ENCODE results near the gene CCDC142. TPM values are rescaled to one million over a fixed set of nuclear protein-coding genes. Genes with fewer than 3 reads are reported as not detected.
A peak's percentile ranks its signal among the peaks of the same experiment; 100 is the strongest.

CCDC142 gene
- total RNA-seq, 4 donors from 2014 or later = 60.6 to 132 (median 94.7) TPM

DNA sequence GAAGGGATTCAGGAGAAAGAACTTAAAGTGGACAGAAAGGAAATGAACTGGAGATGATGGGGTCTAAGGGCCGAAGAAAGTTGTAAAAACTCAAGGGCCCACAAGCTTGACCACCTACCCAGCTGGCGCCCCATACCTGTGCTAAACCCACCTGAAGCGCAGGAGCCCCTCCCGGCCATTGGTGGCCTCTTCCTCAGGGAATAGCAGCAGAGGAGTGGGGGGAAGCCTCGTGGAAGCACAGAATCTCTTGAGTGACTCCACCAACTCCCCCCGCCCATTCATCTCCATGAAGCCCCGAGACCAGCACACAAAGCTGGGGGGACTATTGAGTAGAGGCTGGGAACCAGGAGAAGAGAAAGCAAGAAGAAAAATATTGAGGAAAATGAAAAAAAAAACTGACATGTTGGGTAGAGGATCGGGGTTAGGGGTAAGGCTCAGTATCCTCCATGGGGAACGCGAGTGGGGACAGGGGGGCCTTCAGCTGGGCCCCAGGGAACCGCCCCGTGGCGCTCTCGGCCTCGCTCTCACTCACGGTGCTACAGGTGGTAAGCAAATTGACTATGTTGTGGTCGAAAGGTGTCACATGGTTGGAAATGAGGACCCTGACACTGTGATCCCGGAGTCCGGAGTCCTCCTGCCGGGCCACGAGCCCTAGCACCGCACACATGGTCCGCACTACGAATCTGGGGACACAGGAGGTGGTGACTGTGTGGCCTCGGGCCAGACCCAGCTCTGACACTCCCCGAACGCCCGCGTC lies 46.0 kb upstream of the CCDC142 start:
- peak overlapping the region; percentile 77 to 94 (median 92) for H3K27ac ChIP-seq
- H3K27me3 ChIP-seq = no peaks in the 10 kb centered on the region
- H3K4me3 ChIP-seq = peak overlapping the region; percentile 58 to 92 (median 76)
- no peaks in the 10 kb centered on the region for H3K9me3 ChIP-seq
- H3K36me3 ChIP-seq = peaks cover 0 to 30% (median 0%) of the 10 kb centered on the region in 3 donors
- peaks cover 0 to 22% (median 11%) of the 10 kb centered on the region in 4 donors for H3K4me1 ChIP-seq
- TF ChIP-seq POLR2A (IDR thresholded peaks at IDR 0.05) (no peak), CTCF (IDR thresholded peaks at IDR 0.05) (no peak)
- peak in 1 of 3 donors; percentile 40 for DNase-seq

GRCh38 chr2:74527741-74528140 lies 44.9 kb upstream of the CCDC142 start:
- H3K27me3 ChIP-seq = no peaks in the 10 kb centered on the region
- H3K9me3 ChIP-seq = no peaks in the 10 kb centered on the region
- peaks cover 0 to 22% (median 11%) of the 10 kb centered on the region in 4 donors for H3K4me1 ChIP-seq
- TF ChIP-seq CTCF (IDR thresholded peaks at IDR 0.05) (no peak), POLR2A (IDR thresholded peaks at IDR 0.05) (no peak)
- H3K4me3 ChIP-seq = no peak overlapping the region
- H3K27ac ChIP-seq = no peak overlapping the region
- peaks cover 0 to 20% (median 0%) of the 10 kb centered on the region in 3 donors for H3K36me3 ChIP-seq
- DNase-seq = no peak

GRCh38 chr2:74526649-74527230 lies 43.9 kb upstream of the CCDC142 start:
- Histone ChIP-seq H3K4me1 (peaks cover 0 to 22% (median 11%) of the 10 kb centered on the region in 4 donors), H3K36me3 (peaks cover 0 to 19% (median 0%) of the 10 kb centered on the region in 3 donors), H3K9me3 (no peaks in the 10 kb centered on the region), H3K27me3 (no peaks in the 10 kb centered on the region), H3K27ac (no peak overlapping the region), H3K4me3 (no peak overlapping the region)
- DNase-seq = no peak
- TF ChIP-seq CTCF (IDR thresholded peaks at IDR 0.05) = no peak
- TF ChIP-seq POLR2A (IDR thresholded peaks at IDR 0.05) = no peak

DNA sequence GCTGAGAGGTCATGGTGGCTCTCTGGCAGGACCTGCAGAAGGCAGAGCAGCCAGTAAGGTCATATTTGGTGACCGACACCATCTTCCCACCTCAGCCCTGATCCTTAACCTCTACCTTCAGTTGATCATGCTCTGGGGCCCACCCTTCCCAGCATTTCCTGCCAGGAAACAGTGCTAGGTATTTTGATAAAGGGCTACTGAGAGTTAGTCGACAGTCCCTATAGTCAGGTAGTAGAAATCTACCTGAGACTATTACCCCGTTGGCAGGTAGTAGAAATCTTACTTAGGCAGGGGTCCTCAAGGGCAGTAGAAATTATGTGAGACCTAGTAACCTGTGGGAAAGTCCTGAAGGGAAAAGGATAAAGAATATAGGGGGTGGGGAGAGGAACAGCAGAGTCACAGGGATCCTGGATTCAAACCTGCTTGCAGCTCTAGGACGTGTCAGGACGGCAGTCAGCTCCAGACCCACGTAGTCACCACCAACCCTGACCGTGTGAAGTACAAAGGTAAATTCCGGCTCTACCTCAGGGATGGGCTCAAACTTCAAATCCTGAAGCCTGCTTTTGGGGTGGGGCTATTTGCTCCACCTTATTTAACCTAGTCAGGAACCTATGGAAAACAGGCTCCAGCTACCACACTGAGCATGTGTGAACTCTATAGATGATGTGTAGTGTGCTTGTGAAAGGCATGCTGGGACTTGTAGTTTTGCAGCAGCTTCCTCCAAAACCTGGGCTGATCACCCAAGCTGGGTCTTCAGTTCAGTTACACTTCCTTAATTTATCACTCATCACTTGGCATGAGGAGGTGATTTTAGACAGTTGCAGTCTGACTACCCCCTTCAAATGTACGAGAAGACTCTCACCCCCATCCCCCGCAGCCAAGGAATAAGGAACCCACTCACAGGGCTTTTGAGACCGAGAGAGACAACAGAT lies 43.2 kb upstream of the CCDC142 start, which contains the start of gene DQX1:
DQX1 (minus strand) TSS at position 515 of the 932 bp plus-strand sequence; CDS start at position 13, 502 bp downstream.
- peak; percentile 68 to 88 for TF ChIP-seq POLR2A (IDR thresholded peaks at IDR 0.05)
- TF ChIP-seq CTCF (IDR thresholded peaks at IDR 0.05) = no peak
- Histone ChIP-seq H3K27ac (peak within 1 kb of the TSS in 3 of 4 donors; percentile 55 to 69 (median 64)), H3K4me1 (peaks cover 0 to 16% (median 9%) of the 10 kb centered on the region in 4 donors), H3K4me3 (peak within 1 kb of the TSS in 3 of 4 donors; percentile 17 to 55 (median 43)), H3K9me3 (no peaks in the 10 kb centered on the region), H3K27me3 (no peaks in the 10 kb centered on the region), H3K36me3 (peaks cover 0 to 19% (median 0%) of the 10 kb centered on the region in 3 donors)
- DNase-seq = peak in 2 of 3 donors; percentile 35 to 82

Measured in Peyer's patch (tissue), 4 donors.